LNCAP (cell line): ENCODE results near the gene LRRFIP1.

ENCODE experiments used
- CTCF ChIP-seq: fragments of 450-650 bp; IDR thresholded peaks from 2 replicates; pipeline ENCODE4 v1.5.1; 2017; ENCODE audit warnings: mild to moderate bottlenecking

LRRFIP1 gene

GRCh38 chr2:237614151-237614720 is 13.2 kb upstream of the LRRFIP1 start:
- TF ChIP-seq CTCF = no peak

- TF ChIP-seq CTCF = no peak
Measured at GRCh38 chr2:237615631-237616249, 11.6 kb upstream of the LRRFIP1 start.

GRCh38 chr2:237616373-237616733 is 11.0 kb upstream of the LRRFIP1 start:
- TF ChIP-seq CTCF = no peak

GRCh38 chr2:237616734-237617586 is 10.4 kb upstream of the LRRFIP1 start:
- no peak for TF ChIP-seq CTCF

GRCh38 chr2:237617587-237617982 is 9.8 kb upstream of the LRRFIP1 start:
- TF ChIP-seq CTCF = no peak

GRCh38 chr2:237618449-237618848 is 8.9 kb upstream of the LRRFIP1 start:
- TF ChIP-seq CTCF = no peak

- TF ChIP-seq CTCF = no peak
Measured at GRCh38 chr2:237623428-237624403, 3.7 kb upstream of the LRRFIP1 start.
